ENCODE data around the gene PRR14.

Gene PRR14

DNA sequence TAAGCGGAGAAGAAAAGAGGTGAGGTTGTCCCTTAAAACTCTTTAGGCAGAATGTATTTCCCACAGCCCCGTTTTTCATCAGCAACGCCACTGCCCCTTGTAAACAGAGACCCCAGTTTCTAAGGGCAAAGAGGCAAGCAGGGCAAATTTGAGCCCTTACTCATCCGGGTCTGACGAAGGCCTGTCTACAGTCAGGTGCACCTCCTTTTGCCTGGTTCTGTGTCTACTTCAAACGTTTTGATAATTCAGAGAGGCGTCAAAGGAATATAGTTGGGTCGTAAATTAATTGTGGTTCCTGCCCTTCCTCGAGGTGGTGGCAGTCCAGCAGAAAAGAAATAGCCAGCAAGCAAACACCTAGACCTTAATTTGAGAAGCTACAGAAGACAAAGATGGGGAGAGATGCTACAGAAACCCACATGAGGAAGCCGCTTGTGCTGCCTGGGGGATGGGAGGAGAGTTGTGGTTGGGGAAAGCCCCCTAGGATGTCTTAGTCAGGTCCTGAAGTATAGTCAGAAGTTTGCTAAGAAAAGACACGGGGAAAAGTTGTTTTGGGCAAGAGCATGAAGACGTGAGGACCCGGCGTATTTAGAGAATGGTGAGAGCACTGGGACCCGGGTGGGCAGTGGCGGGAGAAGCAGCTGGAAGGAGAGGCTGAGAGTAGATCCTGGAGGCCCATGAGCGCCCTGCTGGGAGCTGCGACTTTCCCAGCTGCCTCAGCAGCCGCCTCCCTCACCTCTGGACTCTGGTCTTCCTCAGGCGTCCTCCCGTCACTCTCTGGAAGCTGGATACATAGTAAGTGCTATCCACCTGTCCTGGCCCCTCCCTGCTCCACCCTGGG lies 9.9 kb downstream of the PRR14 start:
- DNase-seq, result no peak

DNA sequence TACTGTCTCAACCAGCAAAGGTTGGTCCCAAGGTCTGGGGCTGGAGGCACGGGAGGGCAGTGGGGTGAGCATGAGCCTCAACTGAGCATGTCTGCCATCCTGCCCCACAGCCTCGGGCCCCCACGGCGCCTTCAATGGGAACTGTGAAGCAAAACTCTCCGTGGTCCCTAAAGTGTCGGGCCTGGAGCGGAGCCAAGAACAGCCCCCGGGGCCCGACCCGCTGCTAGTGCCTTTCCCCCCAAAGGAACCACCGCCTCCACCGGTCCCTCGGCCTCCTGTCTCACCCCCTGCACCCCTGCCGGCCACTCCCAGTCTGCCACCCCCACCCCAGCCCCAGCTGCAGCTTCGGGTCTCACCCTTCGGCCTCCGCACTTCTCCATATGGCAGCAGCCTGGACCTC lies 11.7 kb downstream of the PRR14 start:
- DNase-seq, result no peak

DNA sequence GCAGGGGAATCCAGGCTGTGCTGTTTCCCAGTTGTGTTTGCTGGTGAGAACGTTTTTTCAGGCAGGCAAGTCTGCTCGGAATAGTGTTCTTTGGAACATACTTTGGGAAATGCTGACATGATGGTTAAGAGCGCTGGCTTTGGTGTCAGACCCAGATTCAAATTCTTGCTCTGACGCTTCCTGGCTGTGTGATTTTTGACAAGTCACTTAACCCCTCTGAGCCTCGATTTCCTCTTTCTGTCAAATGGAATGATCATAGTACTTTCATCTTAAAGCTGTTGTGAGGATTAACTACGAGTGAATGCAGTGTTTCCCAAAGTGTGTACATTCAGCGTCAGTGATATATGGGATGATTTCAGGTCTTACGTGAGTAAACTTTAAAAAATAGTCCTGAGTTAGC lies 12.3 kb downstream of the PRR14 start:
- DNase-seq, result no peak

DNA sequence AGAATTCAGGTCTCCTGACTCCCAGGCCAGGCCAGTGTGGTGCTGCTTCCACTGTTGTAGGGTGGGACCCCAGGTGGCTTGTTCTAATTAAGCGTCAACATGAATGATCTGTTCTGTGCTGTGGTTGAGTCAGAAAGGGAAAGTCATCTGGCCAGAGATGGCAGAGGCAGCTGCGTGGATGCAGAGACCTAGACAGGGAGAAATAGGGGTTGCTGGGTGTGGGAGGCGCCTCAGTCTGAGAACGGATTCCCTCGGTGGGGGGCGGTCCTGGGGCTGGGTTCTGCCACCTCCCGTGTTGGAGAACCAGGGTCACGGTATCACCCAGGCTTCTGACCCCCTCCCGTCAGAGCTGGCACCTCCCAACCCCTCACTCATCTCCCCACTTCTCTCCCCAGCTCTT lies 13.1 kb downstream of the PRR14 start:
- no peak for DNase-seq

DNA sequence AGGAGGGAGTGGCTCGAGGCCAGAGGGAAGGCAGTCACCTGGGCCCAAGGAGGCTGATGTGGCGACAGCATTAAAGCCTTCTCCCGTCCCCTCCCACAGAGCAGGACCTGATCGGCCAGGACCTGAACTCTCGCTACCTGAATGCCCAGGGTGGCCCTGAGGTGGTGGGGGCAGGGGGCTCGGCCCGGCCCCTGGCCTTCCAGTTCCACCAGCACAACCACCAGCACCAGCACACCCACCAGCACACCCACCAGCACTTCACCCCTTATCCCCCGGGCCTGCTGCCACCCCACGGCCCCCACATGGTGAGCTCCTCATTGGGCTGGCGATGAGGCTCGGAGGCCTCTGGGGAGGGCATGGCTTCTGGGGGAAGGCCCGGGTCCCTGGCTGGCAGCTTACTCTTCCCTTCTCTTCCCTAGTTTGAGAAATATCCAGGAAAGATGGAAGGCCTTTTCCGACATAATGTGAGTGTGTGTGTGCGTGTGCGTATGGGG lies 13.9 kb downstream of the PRR14 start:
- DNase-seq, result no peak

DNA sequence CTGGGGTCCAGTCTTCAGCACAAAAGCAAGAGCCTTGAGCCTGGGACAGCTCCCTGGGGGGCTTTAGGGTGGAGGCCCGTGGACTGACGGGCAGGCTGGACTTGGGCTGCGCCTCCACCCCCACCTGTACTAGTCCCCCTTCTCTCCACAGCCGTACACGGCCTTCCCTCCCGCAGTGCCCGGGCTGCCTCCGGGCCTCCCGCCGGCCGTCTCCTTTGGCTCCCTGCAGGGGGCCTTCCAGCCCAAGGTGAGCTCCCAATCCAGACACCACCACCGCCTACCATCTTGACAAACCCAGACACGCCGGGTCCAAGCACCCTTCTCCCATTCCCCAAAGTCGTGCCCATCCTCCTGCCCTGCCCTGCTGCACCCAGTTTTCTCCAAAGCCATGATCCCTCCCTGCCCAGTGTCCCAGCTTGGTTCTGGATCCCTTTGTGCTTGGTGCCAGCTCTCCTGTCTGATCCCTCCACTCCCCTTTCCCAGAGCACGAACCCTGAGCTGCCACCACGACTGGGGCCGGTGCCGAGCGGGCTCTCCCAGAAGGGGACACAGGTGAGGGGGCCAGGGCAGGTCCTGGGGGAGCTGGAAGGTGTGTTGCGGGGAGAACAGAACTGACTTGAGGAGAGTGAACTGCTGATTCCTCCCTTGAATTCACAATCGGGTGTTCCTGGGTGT lies 14.5 kb downstream of the PRR14 start:
- DNase-seq, result no peak

DNA sequence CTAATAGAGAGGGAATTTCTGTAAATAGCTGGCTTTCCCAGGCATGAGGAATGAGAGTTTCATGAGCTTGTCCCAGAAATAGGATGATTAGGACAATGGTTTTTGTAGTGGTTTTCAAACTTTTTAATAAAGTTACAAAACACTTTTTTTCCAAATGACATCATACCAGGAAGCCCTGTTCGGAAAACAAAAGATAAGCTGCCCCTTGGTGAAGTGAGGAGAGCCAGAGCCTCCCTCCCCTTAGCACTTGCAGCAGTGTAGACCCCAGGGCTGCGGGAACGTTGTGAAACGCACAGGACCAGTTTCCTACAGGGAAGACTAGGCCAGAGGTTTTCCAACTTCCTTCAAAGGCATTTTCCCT lies 15.1 kb downstream of the PRR14 start:
- DNase-seq, result no peak

DNA sequence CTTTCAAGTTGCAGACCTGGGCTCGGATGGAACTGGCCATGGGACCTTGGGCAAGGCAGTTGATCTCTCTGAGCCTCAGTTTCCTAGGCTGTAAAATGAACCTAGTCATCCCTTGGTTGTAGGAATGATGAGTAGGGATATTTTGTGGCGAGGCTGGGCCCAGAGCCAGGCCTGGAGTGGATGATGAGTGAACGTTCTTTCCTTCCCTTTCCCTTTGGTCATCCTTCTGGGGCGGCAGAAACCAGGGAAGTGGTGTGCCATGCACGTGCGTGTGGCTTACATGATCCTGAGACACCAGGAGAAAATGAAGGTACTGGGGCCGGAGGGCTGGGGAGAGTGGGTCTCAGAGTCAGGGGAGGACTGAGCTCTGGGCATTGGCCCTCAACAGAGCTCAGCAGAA lies 15.9 kb downstream of the PRR14 start:
- no peak for DNase-seq

DNA sequence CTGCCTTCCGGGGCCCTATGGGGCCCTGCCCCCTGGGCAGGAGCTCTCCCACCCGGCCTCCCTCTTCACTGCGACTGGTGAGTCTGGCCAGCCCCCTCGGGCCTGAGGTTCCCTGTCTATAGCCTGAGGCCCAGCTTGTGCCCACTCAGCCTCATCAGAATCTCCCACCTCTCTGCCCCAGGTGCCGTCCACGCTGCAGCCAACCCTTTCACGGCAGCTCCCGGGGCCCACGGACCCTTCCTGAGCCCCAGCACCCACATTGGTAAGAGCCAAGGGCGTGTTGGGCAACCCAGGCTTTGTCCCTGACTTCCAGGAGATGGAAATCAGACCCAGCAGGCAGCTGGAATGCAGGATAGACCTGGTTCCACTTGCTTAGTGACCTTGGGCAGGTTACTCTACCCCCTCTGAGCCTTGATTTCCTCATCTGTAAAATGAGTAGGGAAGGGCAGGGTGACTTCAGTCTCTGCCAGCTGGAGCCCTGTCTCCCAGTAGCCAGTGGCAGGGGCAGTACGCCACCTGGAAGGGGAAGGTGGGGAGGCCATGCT lies 16.7 kb downstream of the PRR14 start:
- no peak for DNase-seq

DNA sequence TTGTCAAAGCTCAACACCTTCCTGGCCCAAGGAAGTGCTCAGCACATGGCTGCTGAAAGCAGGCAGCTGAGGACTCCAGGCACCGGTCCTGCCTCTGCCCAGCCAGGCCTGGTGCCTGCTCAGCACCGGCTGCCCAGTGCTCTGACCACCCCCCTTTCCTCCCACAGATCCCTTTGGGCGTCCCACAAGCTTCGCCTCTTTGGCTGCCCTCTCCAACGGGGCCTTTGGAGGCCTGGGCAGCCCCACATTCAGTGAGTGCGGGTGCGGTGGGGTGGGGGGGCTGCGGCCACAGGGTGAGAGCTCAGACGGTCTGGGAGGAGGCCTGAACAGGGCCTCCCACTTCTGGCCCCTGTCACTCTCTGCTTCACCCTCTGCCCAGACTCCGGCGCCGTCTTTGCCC lies 17.6 kb downstream of the PRR14 start:
- DNase-seq, result no peak

DNA sequence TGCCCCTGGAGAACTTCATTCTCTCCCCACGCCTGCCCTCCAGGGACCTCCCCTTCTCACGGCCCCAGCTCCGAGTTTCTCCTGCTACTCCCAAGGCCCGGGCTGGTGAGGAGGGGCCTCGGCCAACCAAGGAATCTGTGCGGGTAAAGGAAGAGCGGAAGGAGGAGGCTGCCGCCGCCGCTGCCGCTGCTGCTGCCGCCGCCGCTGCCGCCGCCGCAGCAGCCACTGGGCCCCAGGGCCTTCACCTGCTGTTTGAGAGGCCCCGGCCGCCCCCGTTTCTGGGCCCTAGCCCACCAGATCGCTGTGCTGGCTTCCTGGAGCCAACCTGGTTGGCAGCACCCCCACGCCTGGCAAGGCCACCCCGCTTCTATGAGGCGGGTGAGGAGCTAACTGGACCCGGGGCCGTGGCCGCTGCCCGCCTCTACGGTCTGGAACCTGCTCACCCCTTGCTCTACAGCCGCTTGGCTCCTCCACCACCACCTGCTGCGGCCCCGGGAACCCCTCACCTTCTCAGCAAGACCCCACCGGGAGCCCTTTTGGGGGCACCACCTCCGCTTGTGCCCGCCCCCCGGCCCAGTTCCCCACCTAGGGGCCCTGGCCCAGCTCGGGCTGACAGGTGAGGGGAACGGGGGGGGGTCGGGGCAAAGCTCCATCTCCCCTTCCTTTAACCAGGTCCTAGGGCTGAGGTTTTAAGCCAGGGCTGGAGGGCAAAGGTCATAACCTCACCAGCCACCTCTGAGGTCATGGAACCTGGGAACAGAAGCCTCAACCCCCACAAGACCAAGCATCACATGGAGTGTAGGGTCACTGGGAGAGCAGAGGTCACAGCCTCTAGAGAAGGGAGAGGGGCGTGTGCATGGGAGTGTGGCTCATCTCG lies 18.5 kb downstream of the PRR14 start:
- DNase-seq, result no peak

DNA sequence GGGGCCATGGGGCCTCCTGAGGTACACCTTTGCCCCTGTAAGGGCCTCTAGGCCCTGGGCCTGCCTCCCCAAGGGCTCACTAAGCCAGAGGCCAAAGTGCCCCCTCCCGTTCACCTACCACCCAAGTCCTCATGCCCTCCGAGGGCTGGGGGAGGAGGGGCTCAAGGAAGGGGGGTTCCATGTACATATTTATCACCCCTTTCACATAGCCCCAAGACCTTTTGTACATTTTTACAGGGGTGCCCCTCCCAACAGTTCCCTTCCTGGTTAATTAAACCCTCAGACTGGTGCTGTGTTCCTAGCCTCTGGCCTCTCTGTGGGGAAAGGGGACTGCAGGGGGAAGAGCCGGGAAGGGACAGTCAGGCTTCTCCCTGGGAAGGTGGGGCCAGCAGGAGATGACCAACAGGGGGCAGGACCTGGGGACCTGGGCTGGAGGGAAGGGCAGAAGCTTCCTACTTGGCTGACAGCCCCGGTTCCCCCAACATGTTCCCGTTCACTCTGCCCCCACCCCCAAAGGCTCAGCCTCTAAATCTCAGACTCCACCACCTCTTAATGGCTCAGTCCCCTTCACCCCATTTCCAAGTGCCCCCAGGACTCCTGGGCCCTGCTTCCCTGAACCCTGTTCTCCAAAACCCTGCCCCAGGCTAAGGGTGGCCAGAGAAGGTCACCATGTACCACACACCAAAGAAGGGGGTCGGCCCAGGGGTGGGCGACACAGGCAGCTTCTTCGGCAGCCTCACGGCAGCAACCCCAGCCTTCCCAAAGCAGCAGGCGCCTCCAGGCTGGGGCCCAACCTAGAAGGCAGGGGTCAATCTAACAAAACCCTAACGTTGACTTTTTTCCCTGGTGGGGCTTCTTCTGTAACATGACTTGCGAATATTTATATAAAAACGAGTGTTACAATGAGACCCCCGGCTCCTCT lies 19.4 kb downstream of the PRR14 start:
- DNase-seq, result no peak

DNA sequence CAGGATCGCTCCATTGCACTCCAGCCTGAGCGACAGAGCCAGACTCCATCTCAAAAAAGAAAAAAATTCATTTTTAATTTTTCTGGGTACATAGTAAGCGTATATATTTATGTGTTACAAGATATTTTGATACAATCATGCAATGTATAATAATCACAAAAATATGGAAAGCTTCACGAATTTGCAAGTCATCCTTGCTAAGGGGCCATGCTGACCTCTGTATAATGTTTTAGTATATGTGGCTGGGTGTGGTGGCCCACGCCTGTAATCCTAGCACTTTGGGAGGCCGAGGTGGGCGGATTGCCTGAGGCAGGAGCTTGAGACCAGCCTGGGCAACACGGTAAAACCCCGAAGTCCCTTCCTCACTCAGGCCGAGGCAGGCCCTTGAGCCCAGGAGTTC lies 24.4 kb downstream of the PRR14 start:
- DNase-seq, result no peak

DNA sequence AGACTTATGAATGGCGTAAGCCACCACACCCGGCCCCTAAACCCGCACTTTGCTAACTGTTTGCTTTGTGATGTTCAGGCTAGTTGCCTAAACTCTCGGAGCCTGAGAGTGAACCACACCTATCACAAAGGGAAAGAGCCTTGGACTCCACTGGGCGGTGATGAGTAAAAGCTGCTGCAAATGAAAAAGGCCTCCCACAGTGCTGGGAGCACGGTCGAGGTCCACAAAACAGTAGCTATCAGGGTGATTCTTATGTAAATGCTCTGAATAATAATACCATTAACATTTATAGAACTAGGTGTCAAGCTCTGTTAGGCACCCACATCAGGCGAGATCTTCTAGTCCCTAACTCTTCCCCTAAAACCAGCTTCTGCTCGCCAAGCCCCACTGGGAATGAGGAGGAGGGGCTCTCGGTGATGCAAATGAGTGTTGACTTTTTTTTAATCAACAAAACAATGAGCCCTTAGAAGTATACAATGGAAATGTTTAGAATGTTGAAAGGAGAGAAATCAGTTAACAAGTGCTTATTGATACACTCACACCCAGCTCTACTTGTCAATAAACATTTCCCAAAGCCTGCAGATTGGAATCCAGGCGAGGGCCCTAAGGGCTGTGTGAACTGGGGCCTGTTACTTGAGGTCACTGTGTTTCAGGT lies 27.3 kb downstream of the PRR14 start:
- no peak for DNase-seq

DNA sequence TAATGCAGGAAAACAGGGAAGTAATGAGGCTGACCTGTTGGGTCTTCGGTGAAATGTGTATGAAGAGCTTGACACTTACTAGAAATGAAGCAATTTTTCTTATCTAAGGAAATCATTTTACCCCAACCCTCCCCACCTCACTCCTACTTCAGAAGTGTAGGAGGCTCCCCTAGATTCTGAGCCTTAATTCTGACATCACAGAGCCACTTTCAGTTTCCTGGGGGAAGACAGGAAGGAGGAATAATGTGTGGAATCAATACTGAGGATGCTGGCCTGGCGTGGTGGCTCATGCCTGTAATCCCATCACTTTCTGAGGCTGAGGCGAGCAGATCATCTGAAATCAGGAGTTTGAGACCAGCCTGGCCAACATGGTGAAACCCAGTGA lies 27.8 kb downstream of the PRR14 start:
- DNase-seq, result no peak

DNA sequence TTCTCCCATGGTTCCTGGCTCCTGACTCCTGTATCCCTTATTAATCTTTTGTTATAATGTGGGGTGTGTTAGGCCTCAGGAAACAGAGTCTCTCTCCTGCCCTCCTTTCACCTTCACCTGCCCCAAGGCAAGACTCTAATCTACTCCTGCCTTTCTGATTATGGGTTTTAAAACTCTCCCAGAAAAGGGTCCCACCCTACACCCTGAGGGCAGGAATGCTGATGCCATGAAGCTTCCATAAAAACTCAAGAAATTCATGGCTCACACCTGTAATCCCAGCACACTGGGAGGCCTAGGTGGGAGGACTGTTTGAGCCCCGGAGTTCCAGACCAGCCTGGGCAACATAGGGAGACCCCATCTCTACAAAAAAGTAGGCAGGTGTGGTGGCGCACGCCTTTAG lies 29.6 kb downstream of the PRR14 start:
- DNase-seq, result no peak

DNA sequence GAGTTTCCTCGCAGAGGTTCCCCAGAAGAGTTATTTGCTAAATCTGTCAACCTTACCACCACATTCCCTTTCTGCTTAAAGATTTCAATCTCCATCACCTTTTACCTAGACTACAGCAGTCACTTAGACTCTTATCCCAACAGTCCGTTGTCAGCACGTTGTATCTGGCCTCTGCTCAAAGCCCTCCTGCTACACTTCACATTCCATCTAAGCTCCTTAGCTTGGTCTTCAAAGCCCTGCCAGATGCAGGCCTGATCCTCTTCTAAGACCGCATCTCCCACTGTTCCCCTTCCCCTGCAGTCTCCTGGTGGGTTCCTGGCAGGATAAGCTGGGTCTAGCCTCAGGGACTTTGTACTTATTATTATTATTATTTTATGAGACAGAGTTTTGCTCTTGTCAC lies 37.9 kb downstream of the PRR14 start:
- DNase-seq, result no peak

DNA sequence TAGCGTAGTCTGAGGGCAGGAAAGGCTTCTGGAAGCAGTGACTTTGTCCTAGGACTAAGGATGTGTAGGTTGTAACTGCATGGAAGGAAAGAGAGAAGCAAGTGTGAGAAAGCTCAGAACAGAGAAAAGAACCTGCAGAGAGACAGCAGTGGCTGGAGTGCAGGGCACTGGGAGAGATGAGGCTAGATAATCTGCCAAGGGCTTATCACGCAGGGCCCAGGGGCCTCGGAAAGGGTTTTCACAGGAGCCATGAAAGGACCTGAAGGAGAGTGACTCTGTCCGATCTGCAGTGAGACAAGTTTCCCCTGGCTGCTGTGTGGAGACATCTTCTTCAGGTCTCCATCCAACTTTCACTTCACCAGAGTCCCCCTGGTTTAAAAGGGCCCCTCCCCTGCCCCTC lies 41.1 kb downstream of the PRR14 start:
- DNase-seq, result no peak

DNA sequence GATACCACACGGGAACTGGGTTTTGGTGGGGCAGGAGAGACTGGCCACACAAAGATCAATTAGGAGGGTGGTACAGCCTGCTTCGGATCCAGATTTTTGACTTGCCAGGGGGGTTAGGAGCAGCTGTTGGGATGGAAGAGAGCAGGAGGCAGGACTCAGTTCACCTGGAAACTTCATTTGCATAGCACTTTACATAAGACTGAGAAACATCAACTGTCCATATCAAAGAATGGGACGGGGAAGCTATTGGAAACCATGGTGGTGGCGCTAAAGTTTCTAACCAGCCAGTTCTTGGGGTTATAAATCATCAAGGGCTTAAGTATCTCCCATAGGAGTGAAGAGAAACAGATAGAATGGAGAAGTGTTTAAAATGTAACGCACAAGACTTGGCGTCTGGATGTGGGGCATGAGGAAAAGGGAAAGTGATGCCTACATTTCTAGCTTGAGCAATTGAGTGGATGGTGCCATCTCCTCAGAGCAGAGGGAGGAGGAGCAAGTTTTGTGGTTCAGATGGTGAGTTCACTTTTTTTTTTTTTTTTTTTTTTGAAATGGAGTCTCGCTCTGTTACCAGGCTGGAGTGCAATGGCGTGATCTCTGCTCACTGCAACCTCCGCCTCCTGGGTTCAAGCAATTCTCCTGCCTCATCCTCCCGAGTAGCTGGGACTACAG lies 41.8 kb downstream of the PRR14 start:
- no peak for DNase-seq

DNA sequence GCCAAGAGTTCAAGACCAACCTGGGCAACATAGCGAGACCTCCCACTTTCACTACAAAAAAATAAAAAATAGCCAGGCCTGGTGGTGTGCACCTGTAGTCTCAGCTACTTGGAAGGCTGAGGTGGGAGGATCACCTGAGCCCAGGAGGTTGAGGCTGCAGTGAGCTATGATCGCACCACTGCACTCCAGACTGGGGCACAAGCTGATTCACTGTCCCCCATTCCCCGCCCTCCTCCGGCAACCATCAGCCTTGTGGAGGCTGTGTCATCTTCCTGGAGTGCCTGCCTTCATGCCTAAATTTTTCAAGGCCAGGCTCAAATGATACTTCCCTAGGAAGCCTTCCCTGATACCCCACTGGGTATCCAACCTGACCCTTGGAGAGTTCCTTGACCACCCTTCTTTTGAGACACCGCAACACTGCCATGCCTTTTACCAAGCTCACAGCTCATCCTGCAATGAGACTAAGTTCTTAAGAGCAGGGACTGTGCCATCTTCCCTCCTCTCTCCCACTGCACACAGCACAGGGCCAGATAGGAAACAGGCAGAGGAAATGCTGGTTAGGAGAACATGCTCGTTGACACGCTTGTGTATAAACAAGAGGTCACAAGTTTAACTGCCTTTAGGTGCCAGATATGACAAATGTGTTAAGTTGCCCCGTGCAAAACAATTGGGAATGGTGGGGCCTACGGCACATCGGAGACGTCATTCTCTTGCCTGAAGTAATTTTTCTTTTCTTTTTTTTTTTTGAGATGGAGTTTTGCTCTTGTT lies 44.4 kb downstream of the PRR14 start:
- no peak for DNase-seq

All from DMS153 (cell line).